HG02884 (cell line): ENCODE results near the gene KRT23.
"Not testable (repeated sequence)": the region's sequence is repeated elsewhere in the genome, so short reads cannot be mapped to it uniquely, and the experiment has no call there.

Source experiments
- ATAC-seq: cut with Tn5 transposase; IDR thresholded peaks from one replicate; pipeline ENCODE4 v1.9.1; 2021; ENCODE audit warnings: mild to moderate bottlenecking, moderate library complexity; ENCODE audit not compliant: unreplicated experiment

The KRT23 gene

GRCh38 chr17:40951011-40951622, 13.7 kb upstream of the KRT23 start:
- no peak for ATAC-seq

- ATAC-seq = no peak
These were observed 12.7 kb upstream of the KRT23 start for GRCh38 chr17:40950176-40950575.

GRCh38 chr17:40949418-40949817, 12.0 kb upstream of the KRT23 start:
- no peak for ATAC-seq

GRCh38 chr17:40947929-40948328, 10.5 kb upstream of the KRT23 start:
- ATAC-seq = no peak

GRCh38 chr17:40945414-40945813, 8.0 kb upstream of the KRT23 start:
- no peak for ATAC-seq

- ATAC-seq = no peak
These were observed 7.1 kb upstream of the KRT23 start for GRCh38 chr17:40944531-40944930.

GRCh38 chr17:40942553-40942952, 5.1 kb upstream of the KRT23 start:
- no peak for ATAC-seq

- no peak for ATAC-seq
These were observed 2.8 kb upstream of the KRT23 start for GRCh38 chr17:40940266-40940665.

- no peak for ATAC-seq
These were observed 1.5 kb upstream of the KRT23 start for GRCh38 chr17:40938981-40939380.

- no peak for ATAC-seq
These were observed 470 bp downstream of the KRT23 start for GRCh38 chr17:40936976-40937375.

- no peak for ATAC-seq
These were observed 942 bp downstream of the KRT23 start for GRCh38 chr17:40936437-40936971.

- ATAC-seq = no peak
These were observed 1.8 kb downstream of the KRT23 start for GRCh38 chr17:40935624-40936023.

- ATAC-seq = no peak
These were observed 4.8 kb downstream of the KRT23 start for GRCh38 chr17:40932608-40933007.

GRCh38 chr17:40931311-40931710, 6.1 kb downstream of the KRT23 start:
- no peak for ATAC-seq

GRCh38 chr17:40926341-40926740, 11.1 kb downstream of the KRT23 start:
- no peak for ATAC-seq

GRCh38 chr17:40922239-40922638, 15.2 kb downstream of the KRT23 start:
- no peak for ATAC-seq

- no peak for ATAC-seq
These were observed 16.4 kb downstream of the KRT23 start for GRCh38 chr17:40921026-40921425.

- ATAC-seq = not testable (repeated sequence)
These were observed 20.3 kb downstream of the KRT23 start for GRCh38 chr17:40917116-40917515.

GRCh38 chr17:40916366-40916765, 21.1 kb downstream of the KRT23 start:
- ATAC-seq = no peak

GRCh38 chr17:40915721-40916256, 21.7 kb downstream of the KRT23 start:
- no peak for ATAC-seq

- ATAC-seq = no peak
These were observed 22.2 kb downstream of the KRT23 start for GRCh38 chr17:40915199-40915661.

GRCh38 chr17:40914075-40914855, 23.2 kb downstream of the KRT23 start:
- ATAC-seq = no peak
